HPDE6-E6E7 (cell line): ENCODE data around the gene STK32C.
"Not testable (repeated sequence)": the region's sequence is repeated elsewhere in the genome, so short reads cannot be mapped to it uniquely, and the experiment has no call there.

ENCODE experiments used
- DNase-seq: peaks from one replicate; pipeline ENCODE4 v3.0.0; 2011; ENCODE audit warnings: missing footprints; ENCODE audit errors: extremely low spot score

Gene STK32C

DNA sequence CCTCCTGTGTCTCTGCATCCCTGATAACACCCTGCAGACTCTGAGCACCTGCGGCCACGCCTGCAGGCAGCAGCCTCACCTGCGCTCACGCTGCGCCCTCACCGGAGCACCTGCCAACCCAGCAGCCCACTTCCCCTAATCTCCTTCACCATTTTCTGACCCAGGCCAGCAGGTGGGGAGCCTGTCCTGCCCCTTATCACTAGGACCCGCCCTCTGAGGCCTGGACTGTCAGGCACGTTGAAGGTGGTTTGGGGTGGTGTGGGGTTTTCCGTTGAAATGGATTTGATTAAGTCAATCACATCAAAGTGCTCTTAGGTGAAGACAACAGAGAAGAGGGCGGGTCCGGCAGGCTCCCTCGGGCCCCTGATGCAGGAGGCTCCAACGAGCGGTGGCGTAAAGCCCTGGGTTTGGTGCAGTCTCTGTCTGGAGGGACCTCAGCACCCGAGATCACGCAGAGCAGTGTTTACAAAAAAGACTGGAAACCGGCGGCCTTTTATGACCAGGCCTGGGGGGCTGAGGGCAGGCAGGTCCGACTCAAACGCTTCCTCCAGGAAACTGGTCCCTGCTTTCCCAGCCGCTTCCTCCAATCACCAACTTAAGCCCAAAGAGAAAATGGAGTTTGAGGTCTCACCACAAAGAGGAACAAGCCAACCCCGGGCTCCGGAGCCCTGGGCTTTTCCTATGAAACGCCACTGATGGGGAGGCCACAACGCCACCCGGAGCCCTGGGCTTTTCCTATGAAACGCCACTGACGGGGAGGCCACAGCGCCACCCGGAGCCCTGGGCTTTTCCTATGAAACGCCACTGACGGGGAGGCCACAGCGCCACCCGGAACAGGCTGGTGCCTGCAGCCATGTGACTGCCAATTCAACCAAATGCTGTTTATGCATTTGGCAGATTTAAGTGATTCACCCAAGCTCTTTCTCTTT, 75.5 kb downstream of the STK32C start:
- no peak for DNase-seq

DNA sequence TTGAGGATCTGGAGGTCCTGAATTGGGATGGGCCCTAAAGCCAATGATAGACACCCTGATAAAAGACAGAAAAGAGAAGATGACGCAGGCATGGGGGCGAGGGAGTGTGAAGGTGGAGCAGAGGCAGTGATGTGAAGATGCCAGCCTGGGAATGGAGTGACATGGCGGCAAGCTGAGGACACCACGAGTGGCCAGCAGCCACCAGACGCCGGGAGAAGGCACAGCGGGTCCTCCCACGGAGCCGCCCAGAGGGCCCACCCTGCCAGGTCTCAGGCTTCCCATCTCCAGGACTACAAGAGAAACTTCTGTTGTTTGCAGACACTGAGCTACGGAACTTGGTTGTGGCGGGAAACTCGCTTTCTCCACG, 76.1 kb downstream of the STK32C start:
- DNase-seq = no peak

DNA sequence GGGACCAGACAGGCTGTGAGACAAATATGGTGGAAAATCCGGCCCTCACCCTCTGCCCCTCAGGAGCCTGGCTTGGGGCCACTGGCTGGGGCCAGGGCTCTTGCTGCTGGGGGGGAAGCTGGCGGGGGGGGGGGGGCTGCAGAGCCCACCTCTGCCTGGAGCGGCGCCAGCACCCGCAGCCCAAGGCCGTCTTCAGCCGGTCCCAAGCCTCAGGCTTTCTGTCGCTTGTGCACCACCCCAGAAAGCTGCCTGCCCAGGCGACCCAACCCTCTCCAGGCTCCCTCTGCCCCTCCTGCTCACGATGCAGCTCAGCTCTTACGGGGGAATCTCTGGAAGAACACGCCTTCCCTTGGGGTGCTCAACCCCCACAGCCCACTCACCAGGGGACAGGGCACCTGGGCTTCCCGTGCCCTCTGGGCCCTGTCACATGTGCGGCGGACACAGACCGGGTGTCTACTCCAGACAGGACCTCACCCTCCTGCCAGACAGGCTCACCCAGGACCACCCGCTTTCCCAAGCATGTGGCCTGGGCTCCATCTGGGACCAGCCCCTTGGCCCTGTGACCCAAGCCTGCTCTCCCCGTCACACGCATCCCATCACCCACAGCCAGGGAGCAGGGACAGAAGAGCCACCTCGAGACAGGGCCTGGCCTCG, 77.1 kb downstream of the STK32C start:
- no peak for DNase-seq

- no peak for DNase-seq
Measured at GRCh38 chr10:132229834-132230556, 77.8 kb downstream of the STK32C start.

- DNase-seq = no peak
Measured at GRCh38 chr10:132229096-132229495, 78.7 kb downstream of the STK32C start.

DNA sequence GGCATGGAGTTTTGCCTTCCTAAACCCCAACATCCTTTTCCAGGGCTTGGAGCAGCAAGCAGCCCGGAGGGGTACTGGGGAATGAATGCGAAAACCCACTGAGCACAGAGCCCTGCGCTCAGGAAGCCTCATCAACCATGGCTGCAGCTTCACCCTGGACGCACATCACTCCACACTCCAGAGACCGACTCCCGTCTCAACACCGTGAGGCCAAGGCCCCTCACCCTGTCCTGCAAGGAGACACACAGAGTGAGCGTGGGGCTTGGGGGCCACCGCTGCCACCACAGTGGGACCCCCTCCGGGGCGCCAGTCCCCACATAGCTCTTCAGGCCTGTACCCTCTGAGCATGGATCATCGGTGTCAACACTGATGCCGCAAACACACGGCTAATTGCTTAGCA, 79.1 kb downstream of the STK32C start:
- DNase-seq = no peak

DNA sequence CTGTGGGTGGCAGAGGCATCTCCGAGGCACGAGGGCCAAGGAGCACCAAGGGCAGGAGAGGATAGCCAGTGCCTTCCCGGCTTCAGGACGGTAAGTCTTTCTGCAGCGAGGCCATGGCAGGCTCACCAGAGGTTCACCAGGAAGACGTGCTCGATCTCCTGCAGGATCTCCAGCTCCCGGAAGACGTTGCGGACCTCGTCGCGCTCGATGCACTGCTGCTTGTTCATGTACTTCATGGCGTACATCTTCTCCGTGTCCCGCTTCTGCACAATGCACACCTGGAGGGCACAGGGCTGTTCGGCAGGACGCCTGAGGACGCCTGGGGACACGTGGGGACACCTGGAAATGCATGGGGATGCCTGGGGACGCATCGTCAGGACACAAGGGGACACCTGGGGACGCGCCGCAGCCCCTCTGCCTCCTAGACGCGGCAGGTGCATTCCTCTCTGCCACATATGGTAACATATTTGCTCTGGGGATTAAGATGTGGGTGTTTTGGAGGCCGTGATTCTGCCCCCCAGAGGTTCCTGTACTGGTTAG, 79.8 kb downstream of the STK32C start:
- no peak for DNase-seq

- DNase-seq = no peak
Measured at GRCh38 chr10:132226586-132227405, 81.0 kb downstream of the STK32C start.

DNA sequence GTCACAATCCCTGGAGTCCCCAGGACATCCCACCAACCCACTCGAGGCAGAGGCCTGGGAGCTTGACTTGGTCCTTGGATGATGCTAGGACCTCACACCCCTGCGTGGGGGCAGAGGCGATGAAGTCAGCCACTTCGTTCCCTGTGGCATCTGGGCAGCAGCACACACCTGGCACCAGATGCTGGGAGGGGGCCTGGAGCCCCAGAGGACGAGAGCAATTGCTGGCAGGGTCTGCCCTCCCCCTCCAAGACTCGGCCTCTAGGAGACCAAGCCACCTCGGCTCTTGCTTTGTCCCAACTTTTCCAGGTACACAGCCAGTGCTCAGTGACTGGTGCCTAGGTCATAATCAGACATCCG, 81.9 kb downstream of the STK32C start:
- DNase-seq = no peak

DNA sequence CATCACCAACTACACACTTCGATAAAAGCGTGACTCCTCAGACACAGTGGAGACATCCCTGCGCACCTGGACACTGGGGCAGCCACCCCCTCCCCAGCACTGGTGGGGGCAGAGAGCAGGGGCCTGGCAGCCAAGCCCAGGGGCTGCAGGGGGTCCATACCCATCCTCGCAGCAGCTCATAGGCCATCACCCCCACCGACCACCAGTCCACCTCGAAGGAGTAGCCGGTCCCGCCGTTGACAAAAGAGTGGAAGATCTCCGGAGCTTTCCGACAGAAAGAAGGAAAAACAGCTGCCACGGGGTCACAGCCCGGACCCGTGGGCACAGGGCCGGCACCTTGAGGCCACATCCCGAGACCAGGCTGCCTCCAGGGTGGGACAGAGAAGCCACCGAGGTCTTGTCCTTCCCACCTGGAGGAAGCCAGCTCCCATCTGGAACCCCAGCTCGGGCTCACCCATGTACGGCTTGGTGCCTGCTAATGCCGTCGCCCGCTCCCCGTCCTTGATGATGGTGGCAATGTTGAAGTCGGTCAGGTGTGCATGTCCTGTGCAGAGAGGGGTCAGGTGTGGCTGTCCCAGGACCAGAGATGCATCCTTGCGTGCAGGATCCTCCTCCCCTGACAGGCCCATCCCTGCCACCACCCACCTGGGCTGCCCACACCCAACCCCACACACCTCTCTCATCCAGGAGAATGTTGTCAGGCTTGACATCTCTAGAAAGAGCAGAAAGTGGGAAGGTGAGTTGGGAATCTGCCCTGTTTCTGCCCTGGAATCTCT, 82.5 kb downstream of the STK32C start:
- no peak for DNase-seq

DNA sequence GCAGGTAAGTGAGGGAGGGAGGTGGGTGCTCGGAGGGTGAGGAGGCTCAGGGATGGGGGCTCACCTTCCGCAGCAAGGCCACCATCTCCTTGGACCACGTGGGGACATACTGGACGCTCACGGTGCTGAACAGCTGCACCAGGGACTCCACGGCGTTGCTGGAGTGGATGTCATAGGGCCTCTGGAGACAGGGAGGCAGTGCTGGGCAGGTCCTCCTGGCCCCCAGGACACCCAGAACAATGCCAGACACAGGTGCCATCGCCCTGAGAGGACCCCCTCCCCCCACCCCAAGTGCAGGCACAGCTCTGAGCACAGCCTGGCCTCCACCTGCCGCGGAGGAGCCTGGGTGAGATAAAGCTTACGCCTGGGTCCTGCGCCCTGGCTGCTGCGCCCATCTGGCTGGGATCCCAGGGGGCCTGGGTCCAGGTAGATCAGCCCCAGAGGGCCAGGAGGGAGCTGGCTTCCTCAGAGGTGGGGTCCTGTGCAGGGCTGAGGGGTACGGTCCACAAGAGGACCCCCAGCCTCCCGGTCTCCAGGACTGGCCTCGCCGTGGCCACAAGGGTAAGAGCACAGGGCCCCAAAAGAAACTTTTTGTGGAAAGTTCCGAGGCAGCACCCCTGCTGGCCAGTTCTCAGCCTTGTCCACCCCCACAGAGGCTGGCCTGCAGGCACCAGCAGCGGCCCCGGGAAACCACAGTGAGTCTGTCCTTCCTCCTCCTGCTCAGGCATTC, 83.2 kb downstream of the STK32C start:
- no peak for DNase-seq

GRCh38 chr10:132223611-132224342, 84.0 kb downstream of the STK32C start:
- no peak for DNase-seq

GRCh38 chr10:132223156-132223590, 84.6 kb downstream of the STK32C start:
- no peak for DNase-seq

GRCh38 chr10:132222726-132223125, 85.0 kb downstream of the STK32C start:
- no peak for DNase-seq

DNA sequence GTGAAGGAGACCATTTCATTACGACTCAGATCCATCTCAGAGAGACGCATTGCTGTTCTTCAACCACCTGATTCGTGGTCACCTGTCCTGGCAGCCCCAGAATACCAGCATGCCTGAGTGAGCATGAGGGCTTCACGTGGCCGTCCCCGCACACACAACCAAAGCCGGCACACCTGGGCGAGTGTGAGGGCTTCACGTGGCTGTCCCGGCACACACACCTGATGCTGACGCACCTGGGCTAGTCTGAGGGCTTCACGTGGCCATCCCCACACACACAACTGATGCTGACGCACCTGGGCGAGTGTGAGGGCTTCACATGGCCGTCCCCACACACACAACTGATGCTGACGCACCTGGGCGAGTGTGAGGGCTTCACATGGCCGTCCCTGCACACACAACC, 86.8 kb downstream of the STK32C start:
- not testable (repeated sequence) for DNase-seq

DNA sequence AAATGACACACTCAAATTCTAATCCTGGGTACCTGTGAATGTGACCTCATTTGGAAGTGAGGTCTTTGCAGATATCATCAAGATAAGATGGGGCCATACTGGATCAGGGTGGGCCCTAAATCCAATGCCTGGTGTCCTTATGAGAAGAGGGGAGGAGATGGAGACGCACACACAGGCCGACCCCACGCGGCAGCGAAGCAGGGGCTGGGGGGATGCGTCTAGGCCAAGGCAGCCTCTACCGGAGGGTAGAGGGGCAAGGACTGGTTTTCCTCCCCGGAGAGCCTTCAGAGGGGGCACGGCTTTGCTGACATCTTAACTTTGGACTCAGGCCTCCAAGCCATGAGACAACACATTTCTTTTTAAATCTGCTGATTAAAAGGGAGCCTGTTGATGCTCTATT, 87.7 kb downstream of the STK32C start:
- DNase-seq = no peak

DNA sequence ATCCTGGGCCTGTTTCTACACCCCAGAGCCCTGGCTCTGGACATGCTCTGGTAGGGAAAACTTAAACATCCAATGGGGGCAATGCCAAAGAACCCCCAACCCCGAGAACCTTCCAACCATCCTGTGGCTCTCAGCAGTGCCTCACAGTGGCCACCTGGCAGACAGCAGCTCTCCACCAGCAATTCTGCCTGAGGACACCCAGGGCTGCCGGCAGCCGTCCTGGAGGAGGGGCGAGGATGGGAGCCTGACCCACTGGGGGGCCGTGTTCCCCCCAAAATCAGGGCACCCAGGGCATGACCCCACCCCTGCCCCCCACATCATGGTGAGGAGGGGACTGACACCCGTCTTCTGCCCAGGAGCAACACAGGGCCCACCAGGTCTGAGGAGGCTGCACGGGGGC, 88.3 kb downstream of the STK32C start:
- no peak for DNase-seq

GRCh38 chr10:132216441-132216840, 91.3 kb downstream of the STK32C start:
- DNase-seq = not testable (repeated sequence)

- DNase-seq = no peak
Measured at GRCh38 chr10:132213917-132214316, 93.8 kb downstream of the STK32C start.
